Measurements from ENCODE around the gene ZNF316. TPM values are rescaled to one million over a fixed set of nuclear protein-coding genes. Genes with fewer than 3 reads are reported as not detected.
"Not testable (repeated sequence)": the region's sequence is repeated elsewhere in the genome, so short reads cannot be mapped to it uniquely, and the experiment has no call there.

The ZNF316 gene
- total RNA-seq, 1 experiment from 2014 or later = 22.2 TPM

GRCh38 chr7:6658618-6659345, 21.7 kb downstream of the ZNF316 start:
- H2BK15ac ChIP-seq (ENCODE audit: low read depth, low read length) = no peak overlapping the region
- no peak overlapping the region for H3T11ph ChIP-seq (ENCODE audit: low read length)
- no peaks in the 10 kb centered on the region for H3K79me2 ChIP-seq (ENCODE audit: insufficient read depth, low read length)
- H3K27ac Mint-ChIP-seq = peak overlapping the region in 1 of 3 experiments; percentile 24; a peak in 4 of 7 replicates
- no peak for DNase-seq
- H2AK5ac ChIP-seq (ENCODE audit: insufficient read length, low read length) = no peak overlapping the region
- no peak overlapping the region for H2BK120ac ChIP-seq (ENCODE audit: low read depth, low read length, poor library complexity, severe bottlenecking)
- H3K4me1 Mint-ChIP-seq = peaks cover 13 to 17% of the 10 kb centered on the region in 2 experiments
- H3K79me1 ChIP-seq (ENCODE audit: insufficient read depth, low read depth, low read length, poor library complexity, severe bottlenecking) = no peaks in the 10 kb centered on the region
- H3K4me3 Mint-ChIP-seq = no peak overlapping the region
- H3K27ac ChIP-seq (ENCODE audit: insufficient read length, low read depth, low read length) = no peak overlapping the region
- H3K14ac ChIP-seq (ENCODE audit: insufficient read depth, low read length) = no peak overlapping the region
- no peak overlapping the region for H4K5ac ChIP-seq (ENCODE audit: insufficient read length, low read depth, low read length)
- no peak overlapping the region for H3K9ac ChIP-seq (ENCODE audit: extremely low read depth, insufficient read length, low read length)
- no peaks in the 10 kb centered on the region for H3K27me3 ChIP-seq (ENCODE audit: insufficient read depth, low read length)
- H3K27me3 Mint-ChIP-seq (ENCODE audit: low read depth) = no peaks in the 10 kb centered on the region
- peaks cover 6 to 9% (median 8%) of the 10 kb centered on the region in 3 experiments for H3K36me3 Mint-ChIP-seq (ENCODE audit: insufficient read depth in 1 of 3, low read depth in 3 of 3)
- no peaks in the 10 kb centered on the region for H4K20me1 ChIP-seq (ENCODE audit: control insufficient read depth, insufficient read depth, insufficient read length)
- H3K23me2 ChIP-seq (ENCODE audit: insufficient read length, low read depth, low read length, poor library complexity, severe bottlenecking) = no peaks in the 10 kb centered on the region
- TF ChIP-seq CTCF (conservative IDR thresholded peaks at IDR 0.05) = no peak
- H2BK5ac ChIP-seq (ENCODE audit: insufficient read length, low read length) = no peak overlapping the region
- H3K4me1 ChIP-seq (ENCODE audit: insufficient read depth, low read length) = no peaks in the 10 kb centered on the region
- H4K8ac ChIP-seq (replicated peaks; ENCODE audit: insufficient read length, low read depth, low read length) = no peak overlapping the region
- H3K4ac ChIP-seq (ENCODE audit: low read depth, low read length) = no peak overlapping the region
- H3K56ac ChIP-seq (ENCODE audit: insufficient read length, low read depth, low read length) = no peak overlapping the region
- no peak overlapping the region for H2BK20ac ChIP-seq (ENCODE audit: low read depth, low read length, poor library complexity, severe bottlenecking)
- no peak overlapping the region for H3K18ac ChIP-seq (ENCODE audit: insufficient read length, low read depth, low read length)
- H3K9me3 ChIP-seq (ENCODE audit: control insufficient read depth, low read depth, low read length) = no peaks in the 10 kb centered on the region
- H3K9me3 Mint-ChIP-seq = no peaks in the 10 kb centered on the region; a peak in 2 of 5 replicates
- H3K4me2 ChIP-seq (ENCODE audit: insufficient read depth, insufficient read length, low read length) = no peak overlapping the region
- 100% methylated on average over 1 of the region's 11 CpGs for WGBS (ENCODE audit: extremely low coverage, insufficient read length, low lambda C conversion rate)
- H3K23ac ChIP-seq (ENCODE audit: insufficient read length, low read depth, low read length) = no peak overlapping the region
- no peak overlapping the region for H2AFZ ChIP-seq (ENCODE audit: low read length)
- H4K91ac ChIP-seq (ENCODE audit: insufficient read length, low read depth, low read length) = no peak overlapping the region
- no peak overlapping the region for H2BK12ac ChIP-seq (ENCODE audit: insufficient read length, low read depth, low read length)

DNA sequence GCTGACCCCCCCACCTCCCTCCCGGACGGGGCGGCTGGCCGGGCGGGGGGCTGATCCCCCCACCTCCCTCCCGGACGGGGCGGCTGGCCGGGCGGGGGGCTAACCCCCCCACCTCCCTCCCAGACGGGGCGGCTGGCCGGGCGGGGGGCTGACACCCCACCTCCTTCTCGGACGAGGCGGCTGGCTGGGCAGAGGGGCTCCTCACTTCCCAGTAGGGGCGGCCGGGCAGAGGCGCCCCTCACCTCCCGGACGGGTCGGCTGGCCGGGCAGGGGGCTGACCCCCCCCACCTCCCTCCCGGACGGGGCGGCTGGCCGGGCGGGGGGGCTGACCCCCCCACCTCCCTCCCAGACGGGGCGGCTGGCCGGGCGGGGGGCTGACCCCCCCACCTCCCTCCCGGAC, 33.7 kb downstream of the ZNF316 start:
- H3K27me3 Mint-ChIP-seq (ENCODE audit: low read depth) = peaks cover 16% of the 10 kb centered on the region

More for the DNA sequence above, 33.7 kb downstream of the ZNF316 start:
- H3K4me1 ChIP-seq (ENCODE audit: insufficient read depth, low read length); H3K27ac Mint-ChIP-seq; H3K4me3 Mint-ChIP-seq; H4K20me1 ChIP-seq (ENCODE audit: control insufficient read depth, insufficient read depth, insufficient read length); H2AFZ ChIP-seq (ENCODE audit: low read length); H2BK12ac ChIP-seq (ENCODE audit: insufficient read length, low read depth, low read length); H2BK120ac ChIP-seq (ENCODE audit: low read depth, low read length, poor library complexity, severe bottlenecking); H3K56ac ChIP-seq (ENCODE audit: insufficient read length, low read depth, low read length); H3K23ac ChIP-seq (ENCODE audit: insufficient read length, low read depth, low read length); H2BK5ac ChIP-seq (ENCODE audit: insufficient read length, low read length); H3K27ac ChIP-seq (ENCODE audit: insufficient read length, low read depth, low read length); H3K23me2 ChIP-seq (ENCODE audit: insufficient read length, low read depth, low read length, poor library complexity, severe bottlenecking); H2AK5ac ChIP-seq (ENCODE audit: insufficient read length, low read length); H3K18ac ChIP-seq (ENCODE audit: insufficient read length, low read depth, low read length); H3K14ac ChIP-seq (ENCODE audit: insufficient read depth, low read length); H3K4ac ChIP-seq (ENCODE audit: low read depth, low read length); H3K79me2 ChIP-seq (ENCODE audit: insufficient read depth, low read length); H2BK15ac ChIP-seq (ENCODE audit: low read depth, low read length); H3K79me1 ChIP-seq (ENCODE audit: insufficient read depth, low read depth, low read length, poor library complexity, severe bottlenecking); H3K9ac ChIP-seq (ENCODE audit: extremely low read depth, insufficient read length, low read length); H2BK20ac ChIP-seq (ENCODE audit: low read depth, low read length, poor library complexity, severe bottlenecking); H4K91ac ChIP-seq (ENCODE audit: insufficient read length, low read depth, low read length); H3K4me1 Mint-ChIP-seq; DNase-seq; H3T11ph ChIP-seq (ENCODE audit: low read length); H4K5ac ChIP-seq (ENCODE audit: insufficient read length, low read depth, low read length); H3K4me2 ChIP-seq (ENCODE audit: insufficient read depth, insufficient read length, low read length); H4K8ac ChIP-seq (replicated peaks; ENCODE audit: insufficient read length, low read depth, low read length); H3K27me3 ChIP-seq (ENCODE audit: insufficient read depth, low read length): not testable (repeated sequence)
- H3K9me3 ChIP-seq (ENCODE audit: control insufficient read depth, low read depth, low read length) = peaks cover 58% of the 10 kb centered on the region
- WGBS (ENCODE audit: extremely low coverage, insufficient read length, low lambda C conversion rate) = no CpG with 5 or more reads among the region's 34 CpGs
- H3K36me3 Mint-ChIP-seq (ENCODE audit: insufficient read depth in 1 of 3, low read depth in 3 of 3) = peaks cover 69 to 80% (median 73%) of the 10 kb centered on the region in 3 experiments
- H3K9me3 Mint-ChIP-seq = peaks cover 84 to 86% of the 10 kb centered on the region in 2 experiments
